OCI-LY7 (cell line): ENCODE data around the gene WSB1. TPM values are rescaled to one million over a fixed set of nuclear protein-coding genes. Genes with fewer than 3 reads are reported as not detected.

Experiments used
- BruUV-seq: library from RNA; stranded (reverse); fragments of 400-500 nt; replicated peaks from 2 replicates; lab custom pipeline; 2021; lab: Mats Ljungman, UMichigan
- CTCF ChIA-PET: fragments of 300-600 bp; sonication (Branson Sonifier 250); formaldehyde crosslinking; loops from one replicate; lab custom pipeline; 2022; ENCODE audit warnings: antibody characterized with exemption; ENCODE audit not compliant: unreplicated experiment; lab: Charles Lee
- POLR2A ChIA-PET: fragments of 300-600 bp; sonication (Branson Sonifier 250); formaldehyde crosslinking; loops from one replicate; lab custom pipeline; 2022; ENCODE audit warnings: antibody characterized with exemption; lab: Charles Lee
- DNase-seq: peaks from one replicate; pipeline ENCODE4 v3.0.0-alpha.2; 2015; ENCODE audit warnings: low spot score
- H2AFZ ChIP-seq: fragments of 200-600 bp; sonication (generic), shearing (Covaris generic); 2 replicates; pipeline ENCODE4 v1.6.1; 2014; ENCODE audit warnings: mild to moderate bottlenecking, antibody characterized with exemption, low read length, moderate library complexity
- H3K27ac ChIP-seq: fragments of 200-600 bp; sonication (generic); 2 replicates; pipeline ENCODE4 v1.5.1; 2014; ENCODE audit warnings: mixed run types, low read depth, mild to moderate bottlenecking, moderate library complexity, low read length, inconsistent platforms; ENCODE audit not compliant: poor library complexity, severe bottlenecking
- H3K36me3 ChIP-seq: fragments of 200-600 bp; sonication (generic); 2 replicates; pipeline ENCODE4 v1.6.1; 2014; ENCODE audit warnings: mild to moderate bottlenecking, antibody characterized with exemption, low read length, moderate library complexity, mixed read lengths; ENCODE audit not compliant: insufficient read depth
- H3K4me1 ChIP-seq: fragments of 200-600 bp; sonication (generic); 2 replicates; pipeline ENCODE4 v1.5.1; 2014; ENCODE audit warnings: mild to moderate bottlenecking, low read length; ENCODE audit not compliant: insufficient read depth, poor library complexity, severe bottlenecking
- H3K4me2 ChIP-seq: fragments of 200-600 bp; sonication (generic); 2 replicates; pipeline ENCODE4 v1.6.1; 2014; ENCODE audit warnings: mild to moderate bottlenecking, low read length
- H3K4me3 ChIP-seq: fragments of 200-600 bp; sonication (generic); 2 replicates; pipeline ENCODE4 v1.5.1; 2014; ENCODE audit warnings: mild to moderate bottlenecking, low read depth, low read length; ENCODE audit not compliant: poor library complexity, severe bottlenecking
- H3K79me2 ChIP-seq: fragments of 200-600 bp; sonication (generic); 2 replicates; pipeline ENCODE4 v1.6.1; 2016; ENCODE audit warnings: low read depth, mild to moderate bottlenecking, low read length, moderate library complexity, mixed read lengths; ENCODE audit not compliant: insufficient read depth
- H3K9me2 ChIP-seq: fragments of 200-600 bp; sonication (generic); 2 replicates; pipeline ENCODE4 v1.6.1; 2016; ENCODE audit warnings: mild to moderate bottlenecking, low read length, mixed read lengths; ENCODE audit not compliant: insufficient read depth
- H3K9me3 ChIP-seq: fragments of 200-600 bp; sonication (generic); 2 replicates; pipeline ENCODE4 v1.6.1; 2014; ENCODE audit warnings: mild to moderate bottlenecking, mixed run types, low read length, mixed read lengths
- H4K20me1 ChIP-seq: fragments of 200-600 bp; sonication (generic); 2 replicates; pipeline ENCODE4 v1.6.1; 2014; ENCODE audit warnings: mild to moderate bottlenecking, antibody characterized with exemption, low read length, moderate library complexity, mixed read lengths; ENCODE audit not compliant: insufficient read depth
- EZH2phosphoT487 ChIP-seq: fragments of 200-600 bp; sonication (generic); IDR thresholded peaks from 2 replicates; pipeline ENCODE4 v1.6.1; 2018; ENCODE audit warnings: low read depth, borderline replicate concordance, mild to moderate bottlenecking, mixed run types, antibody characterized with exemption, low read length, moderate library complexity, mixed read lengths
- intact Hi-C: fragments of 100-400 bp; cut with micrococcal nuclease; formaldehyde crosslinking; loops from one replicate; pipeline ENCODE4 v1.10.0; 2022; ENCODE audit not compliant: unreplicated experiment
- total RNA-seq, 2 experiments: library from RNA; depleted of rRNA in 1 of 2; stranded (reverse); fragments of >200 nt in 1 of 2; shearing (Covaris generic) in 1 of 2; gene quantifications; 2 replicates each; pipeline ENCODE4 v1.2.3, GENCODE V29; 2014 to 2022
- TF ChIP-seq, protein P1 (sequence below): fragments of 200-600 bp; sonication (generic); conservative IDR thresholded peaks from 2 replicates; pipeline ENCODE4 v1.5.1; 2014; ENCODE audit warnings: mild to moderate bottlenecking, antibody characterized with exemption, low read length, moderate library complexity, mixed read lengths

WSB1 gene
- total RNA-seq, 2 experiments from 2014 or later = 115 to 118 TPM

DNA sequence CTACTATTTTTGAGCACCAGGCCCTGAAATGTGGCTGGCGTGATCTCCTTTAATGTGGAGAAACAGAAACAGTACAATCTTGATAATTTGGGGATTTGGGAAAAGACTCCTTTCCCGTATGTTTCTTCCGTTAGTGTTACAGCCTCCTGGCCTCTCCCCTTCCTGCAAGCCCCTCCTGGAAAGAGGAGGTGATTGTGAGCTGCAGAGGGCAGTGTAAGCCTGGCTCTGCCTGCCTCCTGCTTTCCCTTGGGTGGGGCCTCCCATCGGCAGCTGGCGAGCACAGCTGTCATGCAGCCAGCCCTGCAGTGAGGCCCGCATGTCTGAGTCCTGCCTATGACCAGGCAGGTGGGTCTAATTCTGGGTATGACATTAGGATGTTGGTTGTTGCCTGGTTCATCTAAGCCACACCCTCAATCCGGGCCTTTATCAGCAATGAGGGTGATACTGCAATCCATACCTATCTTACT, 48.7 kb upstream of the WSB1 start:
- H3K36me3 ChIP-seq = no peaks in the 10 kb centered on the region
- H3K4me3 ChIP-seq = no peak overlapping the region
- TF ChIP-seq EZH2phosphoT487 = no peak
- TF ChIP-seq, protein P1, sequence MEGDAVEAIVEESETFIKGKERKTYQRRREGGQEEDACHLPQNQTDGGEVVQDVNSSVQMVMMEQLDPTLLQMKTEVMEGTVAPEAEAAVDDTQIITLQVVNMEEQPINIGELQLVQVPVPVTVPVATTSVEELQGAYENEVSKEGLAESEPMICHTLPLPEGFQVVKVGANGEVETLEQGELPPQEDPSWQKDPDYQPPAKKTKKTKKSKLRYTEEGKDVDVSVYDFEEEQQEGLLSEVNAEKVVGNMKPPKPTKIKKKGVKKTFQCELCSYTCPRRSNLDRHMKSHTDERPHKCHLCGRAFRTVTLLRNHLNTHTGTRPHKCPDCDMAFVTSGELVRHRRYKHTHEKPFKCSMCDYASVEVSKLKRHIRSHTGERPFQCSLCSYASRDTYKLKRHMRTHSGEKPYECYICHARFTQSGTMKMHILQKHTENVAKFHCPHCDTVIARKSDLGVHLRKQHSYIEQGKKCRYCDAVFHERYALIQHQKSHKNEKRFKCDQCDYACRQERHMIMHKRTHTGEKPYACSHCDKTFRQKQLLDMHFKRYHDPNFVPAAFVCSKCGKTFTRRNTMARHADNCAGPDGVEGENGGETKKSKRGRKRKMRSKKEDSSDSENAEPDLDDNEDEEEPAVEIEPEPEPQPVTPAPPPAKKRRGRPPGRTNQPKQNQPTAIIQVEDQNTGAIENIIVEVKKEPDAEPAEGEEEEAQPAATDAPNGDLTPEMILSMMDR = peak; percentile 79
- no peaks in the 10 kb centered on the region for H3K9me2 ChIP-seq
- POLR2A ChIA-PET = interaction anchor here (0.7 kb wide), 1 partner anchor 431 kb away, joined by 8 read pairs; no protein-coding TSS in a partner anchor
- peak overlapping the region; percentile 47 for H3K4me2 ChIP-seq
- intact Hi-C loops = loop anchor here (1.0 to 2.0 kb wide), 5 partner anchors 50 to 356 kb away; partner anchors contain the start of gene WSB1
- H3K79me2 ChIP-seq = no peaks in the 10 kb centered on the region
- CTCF ChIA-PET = interaction anchor here (0.7 kb wide), 1 partner anchor 78 kb away, joined by 4 read pairs; no protein-coding TSS in a partner anchor
- H3K4me1 ChIP-seq = peaks cover 14% of the 10 kb centered on the region
- no peaks in the 10 kb centered on the region for H4K20me1 ChIP-seq
- H2AFZ ChIP-seq = peak overlapping the region; percentile 91
- no peaks in the 10 kb centered on the region for H3K9me3 ChIP-seq
- DNase-seq = peak; percentile 77
- no TSS peak for BruUV-seq
- no peak overlapping the region for H3K27ac ChIP-seq

DNA sequence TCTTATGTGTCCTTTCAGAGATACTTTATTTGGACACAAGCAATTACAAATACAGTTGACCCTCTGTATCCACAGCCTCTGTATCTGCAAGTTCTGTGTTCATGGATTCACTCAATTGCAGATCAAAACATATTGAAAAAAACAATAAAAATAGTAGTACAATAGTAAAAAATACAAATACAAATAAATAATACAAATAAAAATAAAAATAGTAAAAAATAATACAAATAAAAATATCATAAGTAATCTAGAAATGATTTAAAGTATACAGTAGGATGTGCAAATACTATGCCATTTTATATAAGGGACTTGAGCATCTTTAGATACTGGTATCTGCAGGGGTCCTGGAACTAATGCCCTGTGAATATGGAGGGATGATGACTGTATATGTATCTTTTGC, 47.4 kb upstream of the WSB1 start:
- H3K4me1 ChIP-seq = peaks cover 14% of the 10 kb centered on the region
- H3K9me2 ChIP-seq = no peaks in the 10 kb centered on the region
- H3K9me3 ChIP-seq = no peaks in the 10 kb centered on the region
- no peak overlapping the region for H2AFZ ChIP-seq
- BruUV-seq = no TSS peak
- H3K36me3 ChIP-seq = no peaks in the 10 kb centered on the region
- TF ChIP-seq, protein P1 = no peak
- no peak for TF ChIP-seq EZH2phosphoT487
- H3K4me3 ChIP-seq = no peak overlapping the region
- ChIA-PET CTCF (no interaction called here), POLR2A (interaction anchor here (0.7 to 1.2 kb wide), 4 partner anchors 10 to 626 kb away, joined by 4 to 10 read pairs (median 4); no protein-coding TSS in a partner anchor)
- no peak for DNase-seq
- H4K20me1 ChIP-seq = no peaks in the 10 kb centered on the region
- intact Hi-C loops = no loop called here
- no peak overlapping the region for H3K27ac ChIP-seq
- no peaks in the 10 kb centered on the region for H3K79me2 ChIP-seq
- no peak overlapping the region for H3K4me2 ChIP-seq
